GM19455 (cell line): ENCODE measurements around the gene KLHDC3.
"Not testable (repeated sequence)": the region's sequence is repeated elsewhere in the genome, so short reads cannot be mapped to it uniquely, and the experiment has no call there.

Experiments used
- ATAC-seq: cut with Tn5 transposase; IDR thresholded peaks from one replicate; pipeline ENCODE4 v1.9.1; 2021; ENCODE audit not compliant: unreplicated experiment

The KLHDC3 gene

DNA sequence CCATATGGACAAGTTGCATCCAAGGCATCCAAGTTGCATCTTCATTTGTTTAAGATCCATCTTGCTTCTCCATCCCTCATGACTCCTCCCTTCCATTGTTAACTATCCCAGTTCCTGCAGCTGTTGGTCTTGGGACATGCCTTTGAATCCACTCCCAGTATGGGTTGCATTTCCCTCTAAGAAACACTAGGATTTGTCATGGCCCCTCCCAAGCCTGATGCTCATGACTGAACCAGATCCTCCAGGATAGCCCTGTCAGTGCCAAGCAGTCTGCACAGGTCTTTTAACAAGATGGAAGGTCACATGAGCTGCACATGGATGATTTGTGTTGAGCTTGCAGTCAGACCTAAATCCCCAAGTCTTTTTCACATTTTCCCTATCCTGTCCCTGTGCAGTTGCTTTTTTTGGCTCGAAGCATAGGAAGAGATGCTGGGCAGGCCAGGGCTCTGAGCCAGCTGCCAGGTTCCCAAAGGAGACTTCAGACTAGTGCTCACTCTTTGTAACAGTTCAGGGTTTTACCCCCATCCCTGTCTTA, 25.5 kb upstream of the KLHDC3 start:
- ATAC-seq = no peak

DNA sequence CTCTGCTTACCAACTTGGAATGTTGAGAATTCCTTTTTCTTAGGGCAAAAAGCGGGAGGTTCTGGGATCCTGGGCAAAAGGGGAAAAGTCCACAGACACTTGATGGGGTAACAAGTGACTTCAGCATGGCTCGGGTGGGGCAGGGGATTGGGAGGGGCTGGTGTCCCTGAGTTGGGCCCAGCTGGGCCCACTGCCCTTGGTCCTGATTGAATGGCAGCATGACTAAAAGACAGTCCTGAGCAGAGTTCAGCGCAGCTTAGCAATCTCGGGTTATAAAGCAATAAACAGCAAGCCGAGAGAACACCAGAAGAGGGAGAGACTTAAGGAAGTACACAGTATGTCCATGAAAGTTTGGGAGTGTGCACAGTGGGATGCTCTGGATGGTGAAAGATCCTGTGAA, 24.1 kb upstream of the KLHDC3 start:
- no peak for ATAC-seq

DNA sequence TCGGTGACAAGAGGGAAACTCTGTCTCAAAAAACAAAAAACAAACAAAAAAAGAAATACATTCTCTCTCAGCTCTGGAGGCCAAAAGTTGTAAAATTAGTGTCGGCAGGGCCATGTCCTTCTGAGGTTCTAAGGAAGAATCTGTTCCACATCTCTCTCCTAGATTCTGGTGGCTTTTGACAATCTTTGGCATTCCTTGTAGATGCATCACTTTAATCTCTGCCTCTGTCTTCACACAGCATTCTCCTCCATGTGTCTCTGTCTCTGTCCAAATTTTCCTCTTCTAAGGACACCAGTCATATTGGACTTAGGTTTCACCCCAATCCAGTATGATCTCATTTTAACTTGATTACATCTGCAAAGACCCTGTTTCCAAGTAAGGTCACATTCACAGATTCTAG, 20.6 kb upstream of the KLHDC3 start:
- no peak for ATAC-seq

- no peak for ATAC-seq
Observed at GRCh38 chr6:42996513-42996912, 17.5 kb upstream of the KLHDC3 start.

GRCh38 chr6:42998205-42998604, 15.8 kb upstream of the KLHDC3 start:
- not testable (repeated sequence) for ATAC-seq

DNA sequence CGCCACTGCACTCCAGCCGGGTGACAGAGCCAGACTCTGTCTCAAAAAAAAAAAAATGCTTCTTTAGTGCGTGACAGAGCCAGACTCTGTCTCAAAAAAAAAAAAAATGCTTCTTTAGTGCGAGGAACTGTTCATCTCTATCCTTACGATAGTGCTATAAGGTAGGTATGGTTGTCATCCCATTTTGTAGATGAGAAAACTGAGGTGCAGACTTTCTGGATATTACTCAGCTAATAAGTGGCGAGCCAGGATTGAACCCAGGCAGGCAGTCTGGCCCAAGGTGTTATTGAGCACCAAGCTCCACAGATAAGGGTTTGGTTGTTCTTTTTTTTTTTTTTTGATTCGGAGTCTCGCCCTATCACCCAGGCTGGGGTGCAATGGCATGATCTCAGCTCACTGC, 12.2 kb upstream of the KLHDC3 start:
- ATAC-seq = no peak

- no peak for ATAC-seq
Observed at GRCh38 chr6:43005844-43006243, 8.2 kb upstream of the KLHDC3 start.

DNA sequence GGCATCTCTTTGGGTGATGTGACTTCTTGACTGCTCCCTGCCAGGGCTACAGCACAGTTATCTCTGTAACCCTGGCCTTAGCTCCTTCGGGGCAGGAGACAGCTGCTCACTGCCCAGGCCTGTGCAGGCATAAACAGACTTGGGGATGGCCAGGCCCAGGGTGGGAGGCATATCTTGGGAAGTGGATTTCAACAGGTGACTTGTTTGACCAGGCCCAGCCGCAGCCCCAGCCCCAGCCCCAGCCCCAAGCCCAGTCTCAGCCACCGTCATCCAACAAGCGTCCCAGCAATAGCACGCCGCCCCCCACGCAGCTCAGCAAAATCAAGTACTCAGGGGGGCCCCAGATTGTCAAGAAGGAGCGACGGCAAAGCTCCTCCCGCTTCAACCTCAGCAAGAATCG, 7.8 kb upstream of the KLHDC3 start:
- no peak for ATAC-seq

GRCh38 chr6:43007126-43007525, 6.9 kb upstream of the KLHDC3 start:
- no peak for ATAC-seq

- ATAC-seq = no peak
Observed at GRCh38 chr6:43009124-43009523, 4.9 kb upstream of the KLHDC3 start.

DNA sequence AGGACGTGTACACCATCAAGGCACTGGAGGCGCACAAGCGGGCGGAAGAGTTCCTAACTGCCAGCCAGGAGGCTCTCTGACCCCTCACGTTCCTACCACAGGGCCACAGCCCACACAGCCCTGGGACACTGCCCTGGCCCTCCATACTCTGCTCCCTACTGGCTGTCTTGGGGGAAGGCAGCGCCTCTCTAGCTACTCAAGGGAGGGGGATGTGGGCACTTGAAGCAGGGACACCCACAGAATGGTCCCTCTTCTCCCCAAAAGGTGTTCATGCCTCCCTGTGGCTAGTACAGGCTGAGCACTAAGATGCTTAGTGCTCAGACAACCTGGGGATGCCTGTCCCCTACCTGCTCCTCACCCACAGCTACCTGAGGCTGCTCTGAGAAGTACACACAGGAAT, 2.8 kb upstream of the KLHDC3 start:
- no peak for ATAC-seq

DNA sequence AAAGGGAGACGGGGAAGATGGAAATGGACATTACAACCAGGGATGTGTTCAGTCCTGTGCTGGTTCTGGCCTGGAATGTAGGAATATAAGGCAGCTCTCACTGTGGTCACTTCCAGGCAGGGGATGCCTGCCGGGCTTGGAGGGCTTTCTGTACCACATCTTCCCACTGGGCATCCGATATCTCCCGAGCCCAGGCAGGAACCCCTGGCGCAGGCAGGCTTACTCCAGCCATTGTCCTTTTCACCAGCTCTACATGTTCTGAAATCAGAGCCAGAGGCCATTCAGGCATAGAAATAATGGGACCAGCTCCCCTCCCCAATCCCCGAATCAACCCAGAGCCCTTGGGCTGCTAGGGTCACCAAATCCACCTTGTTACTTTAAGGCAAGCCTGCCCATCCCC, 1.7 kb upstream of the KLHDC3 start:
- ATAC-seq = no peak

DNA sequence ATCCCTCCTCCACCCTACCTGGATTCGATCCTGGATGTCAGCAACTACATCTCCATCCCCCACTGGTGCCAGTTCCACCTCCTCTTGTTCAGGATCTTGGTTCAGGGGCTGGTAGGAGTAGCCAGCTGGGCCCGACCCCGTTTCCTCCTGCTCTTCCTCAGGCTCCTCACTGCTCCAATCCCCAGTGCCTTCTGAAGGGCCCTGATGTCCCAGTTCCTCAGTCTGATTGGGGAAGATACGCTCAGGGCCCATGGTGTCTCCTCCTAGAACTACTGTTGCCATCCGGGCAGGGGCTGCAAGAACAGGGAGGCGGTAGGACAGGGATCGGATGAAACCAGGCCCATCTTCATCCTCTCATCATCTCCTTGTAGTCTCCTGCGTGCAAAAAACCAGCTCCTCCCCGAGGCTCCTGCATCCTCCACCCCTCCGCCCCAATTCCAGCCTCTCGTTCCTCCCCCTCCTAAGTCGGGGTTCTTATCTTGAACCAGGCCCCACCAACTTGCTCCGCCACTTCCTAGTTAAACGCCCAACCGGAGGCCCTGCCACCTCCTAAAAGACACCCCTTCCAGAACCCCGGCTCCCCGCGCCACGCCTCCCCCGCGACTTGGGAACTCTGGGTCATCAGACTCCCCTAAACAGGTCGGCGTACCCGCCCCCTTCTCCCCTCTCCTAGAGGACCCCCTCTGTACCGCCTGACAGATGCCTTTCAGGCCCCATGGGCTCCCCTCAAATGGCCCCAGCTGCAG, 779 bp upstream of the KLHDC3 start:
- peak; percentile 14 for ATAC-seq

DNA sequence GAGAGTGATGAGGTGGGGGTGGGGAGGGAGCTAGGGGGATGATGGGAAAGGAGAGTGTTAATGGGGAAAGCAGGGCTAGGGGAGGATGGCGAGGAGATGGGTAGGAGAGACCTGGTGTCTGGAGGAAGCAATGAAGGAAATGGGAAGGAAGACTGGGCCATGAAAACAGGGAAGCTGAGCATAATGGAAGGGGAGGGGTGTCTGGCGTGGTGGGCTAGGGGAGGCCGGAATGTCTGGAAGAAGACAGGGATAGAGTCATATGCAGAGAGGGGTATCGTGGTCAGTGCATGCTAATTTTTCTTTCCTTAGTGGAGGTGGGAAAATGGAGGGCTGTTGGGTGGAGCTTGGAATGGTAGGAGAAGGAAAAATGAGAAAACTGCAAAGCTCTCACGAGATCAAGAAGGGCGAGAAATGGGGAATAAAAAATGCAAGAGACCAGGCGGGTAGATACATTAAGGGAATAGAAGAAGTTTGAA, 423 bp downstream of the KLHDC3 start:
- ATAC-seq = no peak

DNA sequence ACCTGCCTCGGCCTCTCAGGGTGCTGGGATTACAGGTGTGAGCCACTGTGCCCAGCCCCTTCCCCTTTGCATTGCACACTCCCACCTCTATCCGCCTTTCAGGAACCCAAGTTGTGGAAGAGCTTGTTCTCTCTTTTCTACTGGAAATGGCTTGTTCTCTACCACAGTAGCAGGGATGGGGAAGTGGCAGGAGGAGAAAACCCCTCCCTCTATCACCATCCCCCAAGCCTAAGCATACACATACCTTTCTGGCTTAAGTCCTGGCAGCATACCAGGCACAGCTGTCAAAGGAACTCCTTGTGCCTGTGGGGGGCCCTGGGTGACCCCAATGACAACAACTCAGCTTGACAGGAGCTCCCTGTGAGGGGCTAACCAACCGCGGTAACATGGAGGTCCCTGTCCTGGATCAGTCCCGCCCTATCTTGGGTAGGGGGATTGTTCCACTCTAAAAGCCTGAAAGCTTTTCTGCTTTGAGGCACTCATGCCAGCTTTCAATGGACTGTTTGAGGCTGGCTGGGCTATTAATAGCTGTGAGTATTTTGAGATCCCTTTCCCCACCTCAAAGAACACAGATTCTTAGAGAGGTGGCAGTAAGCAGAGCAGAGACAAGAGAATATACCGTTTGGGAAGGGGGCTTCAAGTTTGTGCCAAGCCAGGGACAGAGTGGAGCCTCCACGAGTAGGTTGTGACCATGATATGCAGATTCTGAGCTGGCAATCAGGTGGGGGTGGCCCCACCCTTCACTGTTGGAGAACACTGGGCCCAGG, 2.3 kb downstream of the KLHDC3 start:
- no peak for ATAC-seq

DNA sequence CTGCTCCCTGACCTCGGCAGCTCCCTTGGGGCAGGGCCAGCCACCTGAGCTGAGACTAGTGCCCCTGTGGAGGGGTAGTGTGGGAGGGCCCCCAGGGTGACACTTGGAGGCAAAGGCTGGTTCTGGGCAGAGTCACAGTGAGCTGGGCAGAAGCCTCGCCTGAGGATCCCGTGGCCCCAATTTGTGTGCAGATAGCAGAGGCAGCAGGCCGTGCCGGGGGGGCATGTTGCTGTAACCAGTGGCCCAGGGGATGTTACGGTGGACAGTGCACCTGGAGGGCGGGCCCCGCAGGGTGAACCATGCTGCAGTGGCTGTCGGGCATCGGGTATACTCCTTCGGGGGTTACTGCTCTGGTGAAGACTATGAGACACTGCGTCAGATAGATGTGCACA, 2.9 kb downstream of the KLHDC3 start:
- no peak for ATAC-seq

- ATAC-seq = no peak
Observed at GRCh38 chr6:43019152-43019551, 5.1 kb downstream of the KLHDC3 start.

DNA sequence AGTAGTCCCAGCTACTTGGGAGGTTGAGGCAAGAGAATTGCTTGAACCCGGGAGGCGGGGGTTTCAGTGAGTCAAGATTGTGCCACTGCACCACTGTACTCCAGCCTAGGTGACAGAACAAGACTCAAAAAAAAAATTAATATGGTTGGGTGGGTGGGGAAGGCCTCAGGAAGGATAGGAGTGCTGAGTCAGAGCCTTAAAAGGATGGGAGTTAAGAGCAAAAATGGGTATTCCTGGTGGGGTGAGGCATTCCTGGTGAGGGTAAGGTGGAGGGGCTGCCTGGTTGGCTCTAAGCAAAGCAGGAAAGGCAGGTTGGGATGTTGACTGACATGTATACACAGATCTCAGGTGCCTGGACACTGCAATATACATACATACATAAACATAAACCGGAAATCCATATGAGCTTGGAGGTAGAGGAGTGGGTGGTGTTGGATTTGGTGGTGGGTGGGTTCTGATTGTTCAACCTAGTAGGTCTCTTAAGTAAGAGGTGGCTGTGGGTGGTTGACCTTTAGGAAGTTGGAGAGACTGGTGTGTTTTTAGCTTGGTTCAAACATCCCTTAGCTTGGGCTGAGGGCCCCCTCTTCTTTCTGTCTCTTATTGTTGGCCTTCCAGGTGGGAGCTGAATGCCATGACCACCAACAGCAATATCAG, 6.1 kb downstream of the KLHDC3 start:
- no peak for ATAC-seq

GRCh38 chr6:43020847-43021246, 6.8 kb downstream of the KLHDC3 start:
- ATAC-seq = no peak

DNA sequence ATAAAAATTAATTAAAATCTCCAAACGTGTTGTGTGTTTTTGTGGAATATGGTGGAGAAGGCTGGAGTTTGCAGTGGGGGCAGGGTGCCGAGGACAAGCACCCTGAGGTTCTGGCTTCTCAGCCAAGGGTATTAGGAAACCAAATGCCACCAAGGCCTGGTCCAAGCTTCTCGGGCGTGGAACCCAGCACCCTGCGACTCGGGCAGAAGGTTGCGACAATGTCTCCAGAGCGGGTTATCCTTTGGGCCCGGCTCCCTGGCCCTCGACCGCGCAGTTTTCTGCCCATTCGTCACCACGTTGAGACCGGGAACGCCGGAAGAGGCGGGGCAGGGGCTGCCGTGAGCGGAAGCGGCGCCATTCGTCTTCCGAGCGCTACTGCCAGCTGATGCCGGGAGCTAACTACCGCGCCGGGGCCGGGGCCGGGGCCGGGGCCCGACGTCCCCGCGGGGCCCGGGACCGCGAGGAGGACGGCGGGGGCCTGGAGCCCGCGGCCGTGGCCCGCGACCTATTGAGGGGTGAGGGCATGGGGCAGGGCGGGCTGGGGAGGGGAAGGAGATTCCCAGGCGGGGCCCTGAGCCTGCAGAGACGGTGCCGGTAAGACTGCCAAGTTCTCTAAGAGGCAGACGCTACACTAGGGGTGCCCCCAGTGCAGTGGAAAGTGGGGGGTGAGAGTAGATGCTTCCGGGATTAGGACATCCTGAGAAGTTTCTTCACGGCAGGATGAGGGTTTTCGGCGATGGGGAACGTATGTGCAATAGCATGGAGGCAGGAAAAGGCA, 7.4 kb downstream of the KLHDC3 start, which contains the start of gene RRP36:
Gene RRP36 (plus strand): TSS at position 354 of the 778 bp plus-strand sequence. CDS start 32 bp downstream, at position 386.
- ATAC-seq = no peak

- ATAC-seq = no peak
Observed at GRCh38 chr6:43024436-43024835, 10.4 kb downstream of the KLHDC3 start.
